HG03039 (cell line): Measurements from ENCODE around the gene AIFM3.

Experiments used
- ATAC-seq: cut with Tn5 transposase; IDR thresholded peaks from one replicate; pipeline ENCODE4 v1.9.1; 2021; ENCODE audit warnings: mild to moderate bottlenecking, moderate library complexity; ENCODE audit not compliant: unreplicated experiment

Gene AIFM3

GRCh38 chr22:20974336-20974955 is 7.4 kb downstream of the AIFM3 start:
- ATAC-seq, result no peak

DNA sequence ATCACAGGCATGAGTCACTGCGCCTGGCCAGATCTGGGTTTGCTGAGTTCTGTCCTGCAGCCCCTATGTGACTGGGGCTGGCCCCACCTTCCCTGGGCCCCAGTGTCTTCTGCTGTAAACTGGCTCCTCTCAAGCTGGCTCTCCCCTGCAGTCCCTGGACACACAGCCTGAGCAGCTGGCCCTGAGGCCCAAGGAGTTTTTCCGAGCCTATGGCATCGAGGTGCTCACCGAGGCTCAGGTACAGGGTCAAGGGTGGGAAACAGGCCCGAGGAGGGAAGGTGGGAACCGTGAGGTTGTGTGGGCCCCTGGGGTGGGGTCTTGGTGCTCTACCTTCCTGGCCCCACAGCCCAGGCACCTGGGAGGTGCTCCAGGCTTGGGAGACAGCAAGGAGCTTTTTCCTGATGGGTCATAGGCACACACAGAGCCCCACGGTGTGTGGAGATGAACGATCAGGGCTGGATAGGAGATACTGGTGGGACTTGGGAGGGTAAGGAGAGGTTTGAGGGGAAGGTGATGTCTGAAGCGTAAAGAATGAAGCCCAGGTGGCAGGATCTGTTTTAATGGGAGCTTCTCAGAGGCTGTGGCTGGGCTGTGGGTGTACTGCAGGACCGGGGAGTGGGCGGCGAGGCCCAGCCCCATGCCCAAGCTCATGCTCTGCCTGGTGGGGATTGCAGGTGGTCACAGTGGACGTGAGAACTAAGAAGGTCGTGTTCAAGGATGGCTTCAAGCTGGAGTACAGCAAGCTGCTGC is 8.7 kb downstream of the AIFM3 start:
- ATAC-seq, result no peak

DNA sequence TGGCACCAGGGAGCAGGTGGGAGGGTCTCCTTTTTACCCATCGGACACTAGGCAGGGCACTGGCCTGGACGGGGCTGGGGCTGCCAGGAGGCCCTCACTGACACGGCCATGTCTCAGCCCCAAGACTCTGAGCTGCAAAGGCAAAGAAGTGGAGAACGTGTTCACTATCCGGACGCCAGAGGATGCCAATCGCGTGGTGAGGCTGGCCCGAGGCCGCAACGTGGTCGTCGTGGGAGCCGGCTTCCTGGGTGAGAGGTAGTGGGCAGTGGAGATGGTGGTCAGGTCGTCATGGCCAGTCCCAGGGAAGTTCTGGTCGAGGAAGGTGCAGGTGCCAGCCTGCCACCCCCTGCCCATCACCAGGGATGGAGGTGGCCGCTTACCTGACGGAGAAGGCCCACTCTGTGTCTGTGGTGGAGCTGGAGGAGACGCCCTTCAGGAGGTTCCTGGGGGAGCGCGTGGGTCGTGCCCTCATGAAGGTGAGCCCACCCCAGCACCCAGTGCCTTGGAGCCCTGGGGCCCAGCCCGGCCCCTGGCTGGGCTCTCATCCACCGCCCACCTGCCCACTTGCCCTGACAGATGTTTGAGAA is 9.3 kb downstream of the AIFM3 start:
- no peak for ATAC-seq

GRCh38 chr22:20977019-20977418 is 10.0 kb downstream of the AIFM3 start:
- ATAC-seq, result no peak

- ATAC-seq, result no peak
These were observed 10.6 kb downstream of the AIFM3 start for GRCh38 chr22:20977516-20978170.

DNA sequence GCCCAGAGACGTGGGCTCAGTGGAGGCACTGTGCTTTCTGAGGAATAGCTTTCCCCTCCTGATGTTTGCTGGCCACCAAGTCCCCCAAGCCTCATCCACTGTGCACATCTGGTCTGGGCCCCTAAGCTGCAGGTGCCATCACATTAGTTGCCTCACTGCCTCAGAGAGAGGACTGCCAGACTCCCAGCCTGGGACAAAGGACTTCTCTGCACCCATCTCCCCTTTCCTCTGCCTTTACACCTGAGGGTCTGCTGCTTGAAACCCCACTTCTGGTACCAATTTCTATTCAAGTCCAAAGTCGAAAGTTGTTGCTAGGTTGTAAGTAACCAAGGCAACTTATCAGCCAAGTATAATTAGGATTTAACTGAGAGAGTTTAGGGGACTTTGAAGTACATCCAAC is 11.4 kb downstream of the AIFM3 start:
- ATAC-seq, result no peak

GRCh38 chr22:20979243-20979809 is 12.3 kb downstream of the AIFM3 start:
- ATAC-seq, result no peak

- no peak for ATAC-seq
These were observed 12.9 kb downstream of the AIFM3 start for GRCh38 chr22:20979940-20980453.

DNA sequence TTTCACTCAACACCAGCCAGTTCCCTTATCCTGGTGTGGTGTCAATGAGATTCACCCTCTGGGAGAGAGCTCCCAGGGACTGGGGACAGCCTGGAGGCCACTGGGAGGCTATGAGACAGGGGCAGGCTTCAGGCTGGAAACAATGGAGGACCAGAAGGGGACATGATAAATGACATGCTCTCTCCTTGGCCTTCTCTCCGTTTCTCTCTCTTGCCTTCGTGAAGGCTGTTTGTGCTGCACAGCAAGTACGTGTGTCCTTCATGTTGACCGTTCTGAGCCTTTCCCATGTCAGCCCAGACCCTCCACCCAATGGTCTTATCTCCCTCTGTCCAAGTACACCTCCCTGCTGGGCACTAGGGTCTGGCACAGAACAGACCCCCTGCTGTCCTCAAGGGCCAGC is 13.5 kb downstream of the AIFM3 start:
- no peak for ATAC-seq

- no peak for ATAC-seq
These were observed 14.1 kb downstream of the AIFM3 start for GRCh38 chr22:20980938-20981722.

GRCh38 chr22:20981787-20982562 is 14.9 kb downstream of the AIFM3 start, which contains the start of gene LZTR1:
LZTR1 (plus strand) TSS chr22:20982297; CDS start chr22:20982372, 75 bp downstream.
- ATAC-seq, result peak; percentile 69

DNA sequence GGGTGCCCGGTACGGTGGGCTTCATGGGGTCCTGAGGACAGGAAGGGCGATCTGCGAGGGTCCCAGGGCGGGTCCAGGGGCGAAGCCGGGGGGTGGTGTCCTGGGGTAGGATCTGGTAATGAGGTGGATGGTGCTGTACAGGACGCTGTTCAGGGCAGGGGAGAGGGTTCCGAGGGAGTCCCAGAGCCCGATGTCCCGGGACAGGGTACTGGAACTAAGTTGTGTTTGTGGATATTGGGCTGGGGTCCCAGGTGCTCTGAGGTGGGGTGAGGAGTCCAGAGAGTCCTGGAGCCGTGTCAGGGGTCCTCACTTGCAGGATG is 15.5 kb downstream of the AIFM3 start:
- peak; percentile 13 for ATAC-seq

DNA sequence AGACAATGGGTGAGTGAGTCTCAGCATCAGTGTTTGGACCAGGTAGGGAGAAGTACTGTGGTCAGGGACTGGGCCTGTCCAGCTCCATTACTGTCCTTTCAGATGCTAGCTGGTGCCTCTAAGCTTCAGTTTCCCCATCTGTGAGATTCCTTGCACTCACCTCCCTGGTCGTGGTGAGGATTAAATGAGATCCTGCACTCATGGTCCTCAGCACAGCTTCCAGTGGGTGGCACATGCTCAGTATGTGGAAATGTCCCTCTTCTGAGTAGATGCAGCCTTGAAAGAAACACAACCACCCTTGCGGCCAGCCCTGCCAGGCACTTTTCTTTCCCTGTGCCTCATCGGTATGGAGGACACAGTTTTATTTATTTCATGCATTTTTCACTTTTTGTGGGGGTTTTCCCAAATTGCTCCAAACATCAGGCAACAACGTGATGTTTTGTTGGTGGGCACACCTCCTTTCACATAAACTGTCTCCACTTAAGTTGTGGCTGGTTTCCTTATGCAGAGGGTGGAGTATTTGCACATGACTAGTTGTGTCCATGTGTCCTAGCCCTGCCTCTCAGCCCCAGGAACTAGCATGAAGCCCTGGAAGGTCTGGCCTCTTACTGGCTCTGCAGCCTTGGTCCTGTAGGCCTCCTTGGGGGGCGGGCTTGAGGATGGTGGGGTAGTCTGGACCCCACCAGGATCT is 16.2 kb downstream of the AIFM3 start:
- ATAC-seq, result no peak

- ATAC-seq, result no peak
These were observed 18.7 kb downstream of the AIFM3 start for GRCh38 chr22:20985720-20986119.

GRCh38 chr22:20986365-20986764 is 19.3 kb downstream of the AIFM3 start:
- ATAC-seq, result no peak

GRCh38 chr22:20987375-20987774 is 20.3 kb downstream of the AIFM3 start:
- no peak for ATAC-seq

DNA sequence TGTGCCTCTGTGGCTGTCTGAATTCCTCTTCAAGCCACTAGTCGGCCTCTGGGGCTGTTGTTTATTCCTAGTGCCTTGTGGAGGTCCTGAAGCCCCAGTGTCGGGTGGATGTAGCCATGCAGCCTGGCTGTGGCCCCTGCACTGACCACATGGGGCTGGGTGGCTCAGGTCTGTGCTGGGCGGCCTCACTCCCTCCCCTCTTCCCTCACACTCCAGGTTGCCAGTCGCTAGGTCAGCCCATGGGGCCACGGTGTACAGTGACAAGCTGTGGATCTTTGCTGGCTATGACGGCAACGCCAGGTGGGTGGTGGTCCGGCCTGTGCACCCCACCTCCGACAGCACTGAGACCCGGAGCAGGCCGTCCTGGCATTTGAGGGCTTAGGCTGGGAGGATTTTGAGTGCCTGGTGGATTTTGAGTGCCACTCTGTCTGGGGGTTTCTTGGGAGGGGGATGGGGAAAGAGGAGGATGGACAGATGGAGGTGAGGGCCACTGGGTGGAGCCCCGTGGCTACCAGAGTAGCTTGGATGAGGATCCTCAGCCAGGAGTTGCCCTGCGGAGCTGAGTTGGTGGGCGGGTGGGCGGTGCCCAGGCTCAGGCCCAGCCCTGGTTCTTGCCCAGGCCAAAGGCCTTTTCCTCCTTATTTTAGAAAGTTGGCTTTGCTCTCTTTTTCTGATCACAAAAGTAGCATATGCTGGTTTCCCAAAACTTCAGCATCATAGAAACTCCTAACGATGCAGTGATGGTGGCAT is 21.7 kb downstream of the AIFM3 start:
- no peak for ATAC-seq

DNA sequence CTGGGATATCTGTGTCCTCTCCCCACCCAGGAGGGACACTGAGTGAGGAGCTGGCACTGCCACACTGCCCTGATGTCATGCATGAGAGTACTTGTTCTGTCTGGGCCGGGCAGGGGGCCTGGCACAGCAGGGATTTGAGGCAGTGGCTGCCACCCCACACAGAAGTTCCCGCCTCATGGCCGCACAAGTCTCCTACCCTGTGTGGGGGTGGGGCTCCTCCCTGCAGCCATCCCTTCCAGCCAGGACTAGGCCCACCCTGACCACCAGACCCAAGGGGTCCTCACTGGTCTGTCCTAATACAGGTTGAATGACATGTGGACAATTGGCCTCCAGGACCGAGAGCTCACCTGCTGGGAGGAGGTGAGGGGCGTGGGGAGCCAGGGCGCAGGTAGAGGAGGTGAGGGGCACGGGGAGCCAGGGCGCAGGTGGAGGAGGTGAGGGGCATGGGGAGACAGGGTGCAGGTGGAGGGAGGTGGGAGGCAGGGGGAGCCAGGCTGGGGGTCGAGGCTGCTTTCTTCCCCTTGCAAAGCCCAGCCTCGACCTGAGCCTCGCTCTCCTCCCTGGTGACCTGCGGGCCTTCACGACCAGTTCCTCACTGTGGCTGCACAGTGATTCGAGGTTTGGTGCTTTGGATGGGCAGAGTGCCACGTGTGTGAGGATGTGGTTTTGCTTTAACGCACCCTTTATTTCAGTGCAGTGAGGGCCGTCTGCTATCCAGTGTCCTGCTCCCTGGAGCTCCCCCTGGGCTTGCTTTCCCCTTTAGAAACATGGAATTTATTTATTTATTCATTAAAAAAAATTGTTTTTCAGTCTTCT is 22.5 kb downstream of the AIFM3 start:
- ATAC-seq, result no peak
